ENCODE data around the gene SORCS2.

- TF ChIP-seq POLR2AphosphoS5 (IDR thresholded peaks at IDR 0.05; ENCODE audit: low read depth, low read length) (no peak), CTCF (IDR thresholded peaks at IDR 0.05; ENCODE audit: control extremely low read depth in 1 of 3, insufficient read depth in 1 of 3, low read depth in 1 of 3, low read length in 3 of 3) (no peak), RAD21 (IDR thresholded peaks at IDR 0.05 in 1 of 2, conservative IDR thresholded peaks at IDR 0.05 in 1 of 2; ENCODE audit: low read depth in 2 of 2, low read length in 2 of 2) (no peak)
Observed at GRCh38 chr4:7638984-7639789, 446.8 kb downstream of the SORCS2 start.
